Measurements from ENCODE around the gene ALS2CL.

ALS2CL gene

GRCh38 chr3:46674031-46674845 lies 19.2 kb downstream of the ALS2CL start:
- TF ChIP-seq CTCF (IDR thresholded peaks at IDR 0.05; ENCODE audit: low read depth, low read length), result no peak
- no peak overlapping the region for H3K4me3 ChIP-seq (ENCODE audit: low read depth, low read length)

- no peak for TF ChIP-seq CTCF (IDR thresholded peaks at IDR 0.05; ENCODE audit: low read depth, low read length)
- H3K4me3 ChIP-seq (ENCODE audit: low read depth, low read length), result no peak overlapping the region
These were observed 20.1 kb downstream of the ALS2CL start for GRCh38 chr3:46673151-46674030.

- TF ChIP-seq CTCF (IDR thresholded peaks at IDR 0.05; ENCODE audit: low read depth, low read length), result no peak
- no peak overlapping the region for H3K4me3 ChIP-seq (ENCODE audit: low read depth, low read length)
These were observed 21.2 kb downstream of the ALS2CL start for GRCh38 chr3:46672349-46672695.

GRCh38 chr3:46671541-46672348 lies 21.7 kb downstream of the ALS2CL start:
- TF ChIP-seq CTCF (IDR thresholded peaks at IDR 0.05; ENCODE audit: low read depth, low read length), result no peak
- no peak overlapping the region for H3K4me3 ChIP-seq (ENCODE audit: low read depth, low read length)

GRCh38 chr3:46670891-46671427 lies 22.5 kb downstream of the ALS2CL start:
- no peak overlapping the region for H3K4me3 ChIP-seq (ENCODE audit: low read depth, low read length)
- no peak for TF ChIP-seq CTCF (IDR thresholded peaks at IDR 0.05; ENCODE audit: low read depth, low read length)

- no peak for TF ChIP-seq CTCF (IDR thresholded peaks at IDR 0.05; ENCODE audit: low read depth, low read length)
These were observed 23.2 kb downstream of the ALS2CL start for GRCh38 chr3:46670000-46670890.

More at GRCh38 chr3:46670000-46670890, 23.2 kb downstream of the ALS2CL start:
- H3K4me3 ChIP-seq (ENCODE audit: low read depth, low read length), result no peak overlapping the region
